T-helper 2 cell treated with Interferon-gamma antibody and Interleukin-4, amounts not matched to agents 100 ng/mL and 5 ng/mL, for 36 hours (primary cell): Measurements from ENCODE around the gene ZNF215. TPM values are rescaled to one million over a fixed set of nuclear protein-coding genes. Genes with fewer than 3 reads are reported as not detected.
"Not testable (repeated sequence)": the region's sequence is repeated elsewhere in the genome, so short reads cannot be mapped to it uniquely, and the experiment has no call there.

ENCODE experiments used
- intact Hi-C: fragments of 100-400 bp; cut with micrococcal nuclease; formaldehyde crosslinking; loops from one replicate; pipeline ENCODE4 v1.15.1; 2023
- total RNA-seq: library from RNA; stranded (reverse); gene quantifications from 2 replicates; pipeline ENCODE4 v1.2.3, GENCODE V29; 2022

The ZNF215 gene
- 3.3 and 3.4 TPM in 2 replicates for total RNA-seq

- intact Hi-C loops = loop anchor here (5.0 to 10.0 kb wide), 3 partner anchors 189 to 588 kb away; partner anchors contain the start of genes PPFIBP2 and TAF10
Observed at GRCh38 chr11:6926208-6927029, at the start of gene ZNF215. Gene ZNF215 (plus strand): TSS chr11:6926426. CDS start chr11:6932273, 5,847 bp downstream.

DNA sequence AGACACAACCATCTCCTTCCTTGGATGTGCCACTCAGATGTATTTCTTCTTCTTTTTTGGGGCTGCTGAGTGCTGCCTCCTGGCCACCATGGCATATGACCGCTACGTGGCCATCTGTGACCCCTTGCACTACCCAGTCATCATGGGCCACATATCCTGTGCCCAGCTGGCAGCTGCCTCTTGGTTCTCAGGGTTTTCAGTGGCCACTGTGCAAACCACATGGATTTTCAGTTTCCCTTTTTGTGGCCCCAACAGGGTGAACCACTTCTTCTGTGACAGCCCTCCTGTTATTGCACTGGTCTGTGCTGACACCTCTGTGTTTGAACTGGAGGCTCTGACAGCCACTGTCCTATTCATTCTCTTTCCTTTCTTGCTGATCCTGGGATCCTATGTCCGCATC lies 49.3 kb upstream of the ZNF215 start:
- intact Hi-C loops = no loop called here

GRCh38 chr11:6882751-6883150 lies 43.5 kb upstream of the ZNF215 start:
- intact Hi-C loops = no loop called here

DNA sequence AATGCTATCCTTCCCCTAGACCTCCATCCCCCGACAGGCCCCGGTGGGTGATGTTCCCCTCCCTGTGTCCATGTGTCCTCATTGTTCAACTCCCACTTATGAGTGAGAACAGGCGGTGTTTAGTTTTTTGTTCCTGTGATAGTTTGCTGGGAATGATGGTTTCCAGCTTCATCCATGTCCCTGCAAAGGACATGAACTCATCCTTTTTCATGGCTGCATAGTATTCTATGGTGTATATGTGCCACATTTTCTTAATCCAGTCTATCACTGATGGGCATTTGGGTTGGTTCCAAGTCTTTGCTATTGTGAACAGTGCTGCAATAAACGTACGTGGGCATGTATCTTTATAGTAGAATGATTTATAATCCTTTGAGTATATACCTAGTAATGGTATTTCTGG lies 38.5 kb upstream of the ZNF215 start:
- intact Hi-C loops = not testable (repeated sequence)

DNA sequence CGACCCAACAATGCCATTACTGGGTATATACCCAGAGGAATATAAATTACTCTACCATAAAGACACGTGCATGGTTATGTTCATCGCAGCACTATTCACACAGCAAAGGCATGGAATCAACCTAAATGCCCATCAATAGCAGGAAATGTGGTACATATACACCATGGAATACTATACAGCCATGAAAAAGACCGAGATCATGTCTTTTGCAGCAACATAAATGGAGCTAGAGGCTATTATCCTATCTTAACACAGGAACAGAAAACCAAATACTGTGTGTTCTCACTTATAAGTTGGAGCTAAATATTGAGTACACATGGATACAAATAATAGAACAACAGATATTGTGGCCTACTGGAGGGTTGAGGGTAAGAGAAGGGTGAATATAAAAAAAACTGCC lies 37.4 kb upstream of the ZNF215 start:
- intact Hi-C loops = no loop called here

DNA sequence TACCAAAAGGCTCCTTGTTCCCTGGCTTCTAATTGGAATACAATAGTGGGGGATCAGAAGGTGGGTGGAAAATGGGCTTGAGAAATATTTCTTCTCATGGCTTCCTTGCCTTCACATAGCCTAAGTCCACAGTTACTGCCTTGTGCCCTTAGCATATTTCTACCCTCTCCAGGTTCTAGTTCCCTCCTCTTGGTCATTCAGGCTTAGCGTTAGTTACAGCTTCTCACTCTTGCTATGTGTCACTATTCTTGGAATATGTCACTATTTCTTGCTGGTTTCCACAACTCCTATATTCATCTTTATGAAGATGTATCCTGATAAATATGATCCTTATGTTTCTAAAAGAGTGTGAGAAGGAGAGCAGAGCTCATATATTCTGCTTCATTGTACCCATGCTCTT lies 36.4 kb upstream of the ZNF215 start:
- intact Hi-C loops = no loop called here

DNA sequence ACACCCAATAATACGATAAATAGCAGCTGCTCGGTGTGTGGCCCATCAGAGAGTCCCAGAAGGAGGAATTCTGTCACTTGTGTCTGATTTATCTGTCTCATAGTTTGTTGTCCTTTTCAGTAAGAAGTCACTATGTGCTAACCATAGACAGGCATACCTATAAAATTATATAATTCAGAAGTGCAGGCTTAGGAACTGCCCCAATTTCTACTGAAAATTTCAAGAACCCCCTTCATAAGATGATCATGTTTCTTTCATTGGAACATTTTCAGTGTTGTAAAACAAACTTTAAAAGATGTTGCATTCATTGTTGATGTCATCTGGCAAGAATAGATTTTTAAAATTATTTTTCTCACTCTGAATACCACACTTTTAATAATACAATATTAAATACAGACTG lies 33.8 kb upstream of the ZNF215 start, which contains the start of gene OR2D2:
Gene OR2D2 (minus strand): TSS at position 101 of the 400 bp plus-strand sequence. CDS start 0 bp downstream, at position 101.
- intact Hi-C loops = no loop called here

DNA sequence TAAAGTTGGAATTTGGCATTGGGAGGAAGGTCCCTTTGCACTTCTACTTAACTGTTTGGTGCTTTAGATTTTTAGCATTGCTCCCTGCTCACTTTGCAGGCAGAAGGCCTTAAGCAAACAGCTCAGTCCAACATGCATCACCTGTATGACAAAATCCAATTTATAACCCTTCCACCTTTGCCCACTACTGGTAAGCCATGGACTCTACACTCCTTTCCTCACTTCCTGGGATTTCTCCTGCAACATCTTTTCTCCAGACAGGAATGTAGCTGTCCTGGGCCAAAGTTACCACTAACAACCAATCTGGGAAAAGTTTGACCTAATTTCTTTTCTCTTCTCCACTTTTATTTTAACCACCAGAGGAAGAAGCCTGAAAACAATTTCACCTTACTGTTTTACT lies 32.1 kb upstream of the ZNF215 start:
- intact Hi-C loops = no loop called here

- intact Hi-C loops = no loop called here
Observed at GRCh38 chr11:6895010-6895409, 31.2 kb upstream of the ZNF215 start.

- intact Hi-C loops = no loop called here
Observed at GRCh38 chr11:6898911-6899310, 27.3 kb upstream of the ZNF215 start.

GRCh38 chr11:6900327-6900999 lies 25.8 kb upstream of the ZNF215 start:
- intact Hi-C loops = no loop called here

- intact Hi-C loops = not testable (repeated sequence)
Observed at GRCh38 chr11:6904804-6905203, 21.4 kb upstream of the ZNF215 start.

DNA sequence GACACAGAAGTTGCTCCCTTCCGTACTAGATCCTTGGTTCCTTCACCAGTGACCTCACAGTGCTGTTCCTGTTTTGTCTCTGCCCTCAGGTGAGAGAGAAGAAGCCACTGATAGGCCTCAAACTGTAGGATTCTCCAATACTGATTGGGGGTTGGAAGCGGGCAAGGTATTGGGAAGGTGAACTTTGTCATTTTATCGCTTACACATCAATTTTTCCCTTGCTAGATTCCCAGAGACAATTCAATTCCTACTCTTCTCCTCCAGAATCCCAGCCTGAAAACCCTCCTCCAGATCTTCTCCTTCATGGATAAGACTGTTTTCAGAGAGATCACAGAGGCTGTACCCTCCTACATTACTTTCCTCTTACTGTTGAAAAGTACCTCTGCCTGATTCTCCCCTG lies 14.8 kb upstream of the ZNF215 start:
- intact Hi-C loops = no loop called here

- intact Hi-C loops = no loop called here
Observed at GRCh38 chr11:6911948-6912347, 14.3 kb upstream of the ZNF215 start.

DNA sequence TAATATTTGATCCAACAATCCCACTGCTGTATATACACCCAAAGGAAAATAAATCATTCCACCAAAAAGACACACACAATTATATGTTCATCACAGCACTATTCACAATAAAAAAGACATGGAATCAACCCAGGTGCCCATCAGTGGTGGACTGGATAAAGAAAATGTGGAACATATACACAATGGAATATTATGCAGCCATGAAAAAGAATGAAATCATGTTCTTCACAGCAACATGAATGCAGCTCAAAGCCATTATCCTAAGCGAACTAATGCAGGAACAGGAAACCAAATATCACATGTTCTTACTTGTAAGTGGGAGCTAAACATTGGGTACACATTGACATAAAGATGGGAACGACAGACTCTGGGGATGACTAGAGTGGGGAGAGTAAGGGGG lies 6.5 kb upstream of the ZNF215 start:
- intact Hi-C loops = loop anchor here (10.0 kb wide), 1 partner anchor 595 kb away; the partner anchor contains the start of gene PPFIBP2

GRCh38 chr11:6920702-6921101 lies 5.5 kb upstream of the ZNF215 start, which contains the start of gene OR2D3:
Gene OR2D3 (plus strand): TSS chr11:6921002. CDS start chr11:6921002, 0 bp downstream.
- intact Hi-C loops = loop anchor here (10.0 kb wide), 1 partner anchor 594 kb away; the partner anchor contains the start of gene PPFIBP2

- intact Hi-C loops = loop anchor here (5.0 to 10.0 kb wide), 3 partner anchors 188 to 590 kb away; partner anchors contain the start of genes PPFIBP2 and TAF10
Observed at GRCh38 chr11:6925007-6925577, 1.1 kb upstream of the ZNF215 start.

GRCh38 chr11:6925636-6926207 lies 504 bp upstream of the ZNF215 start:
- intact Hi-C loops = loop anchor here (5.0 to 10.0 kb wide), 3 partner anchors 188 to 589 kb away; partner anchors contain the start of genes PPFIBP2 and TAF10

GRCh38 chr11:6927030-6927617 lies 898 bp downstream of the ZNF215 start:
- intact Hi-C loops = loop anchor here (5.0 to 10.0 kb wide), 3 partner anchors 190 to 588 kb away; partner anchors contain the start of genes PPFIBP2 and TAF10

DNA sequence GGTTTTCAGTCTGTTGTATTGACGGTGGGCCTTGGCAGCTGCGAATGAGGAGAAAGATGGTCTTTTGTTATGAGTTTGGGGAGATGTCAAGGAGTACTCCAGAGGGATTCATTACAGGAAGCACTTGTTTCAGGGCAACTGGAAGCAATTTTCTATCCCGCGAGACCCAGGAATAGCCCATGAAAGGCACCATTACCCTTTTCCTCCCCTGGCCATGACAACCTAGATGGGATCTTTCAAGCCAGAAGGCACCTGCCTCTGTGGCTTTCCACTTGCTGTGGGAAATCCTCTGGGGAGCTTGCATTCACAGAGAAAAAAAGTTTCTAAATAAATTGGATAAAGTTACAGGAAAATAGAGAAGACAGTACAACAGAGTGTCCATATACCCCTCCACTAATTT lies 2.7 kb downstream of the ZNF215 start:
- intact Hi-C loops = loop anchor here (5.0 to 10.0 kb wide), 3 partner anchors 192 to 586 kb away; partner anchors contain the start of genes PPFIBP2 and TAF10
